H1 (cell line): ENCODE measurements around the gene CXCL10. TPM values are rescaled to one million over a fixed set of nuclear protein-coding genes. Genes with fewer than 3 reads are reported as not detected.

Experiments used
- CTCF ChIA-PET: fragments of 300-600 bp; sonication (Branson Sonifier 250); formaldehyde crosslinking; loops from one replicate; lab custom pipeline; 2021; ENCODE audit not compliant: partially characterized antibody; lab: Charles Lee
- POLR2A ChIA-PET: fragments of 300-600 bp; sonication (Branson Sonifier 250); formaldehyde crosslinking; loops from one replicate; lab custom pipeline; 2021; ENCODE audit warnings: inconsistent platforms; ENCODE audit not compliant: partially characterized antibody; lab: Charles Lee
- DNase-seq, 2 experiments: peaks; one replicate each; pipeline versions ENCODE4 v3.0.0 to v3.0.0-alpha.2; 2010 to 2022; ENCODE audit warnings: low spot score in 2 of 2, low read depth in 1 of 2, mixed read lengths in 1 of 2
- FAIRE-seq: peaks from 2 replicates; lab custom pipeline; 2011; peaks lifted over from hg19 to GRCh38; lab: Jason Lieb, UNC
- H2AFZ ChIP-seq: 2 replicates; pipeline ENCODE4 v1.8.1; 2012; ENCODE audit warnings: low read length, inconsistent platforms
- H2AK5ac ChIP-seq: 2 replicates; pipeline ENCODE4 v1.6.1; 2013; ENCODE audit warnings: low read depth, low read length
- H2BK120ac ChIP-seq: replicated peaks from 2 replicates; pipeline ENCODE3; 2013; ENCODE audit warnings: low read depth, low read length, inconsistent platforms
- H2BK12ac ChIP-seq: 2 replicates; pipeline ENCODE4 v1.6.1; 2013; ENCODE audit warnings: low read depth, low read length
- H2BK15ac ChIP-seq: 2 replicates; pipeline ENCODE4 v1.6.1; 2013; ENCODE audit warnings: low read length
- H2BK20ac ChIP-seq: 2 replicates; pipeline ENCODE4 v1.6.1; 2013; ENCODE audit warnings: low read length
- H2BK5ac ChIP-seq: 2 replicates; pipeline ENCODE4 v1.6.1; 2013; ENCODE audit warnings: low read depth, low read length
- H3K14ac ChIP-seq: 2 replicates; pipeline ENCODE4 v1.6.1; 2013; ENCODE audit warnings: inconsistent platforms; ENCODE audit not compliant: insufficient read length
- H3K18ac ChIP-seq: 2 replicates; pipeline ENCODE4 v1.6.1; 2013; ENCODE audit warnings: low read length; ENCODE audit errors: extremely low read depth
- H3K23ac ChIP-seq: 2 replicates; pipeline ENCODE4 v1.6.1; 2013; ENCODE audit warnings: inconsistent platforms; ENCODE audit not compliant: insufficient read length
- H3K23me2 ChIP-seq: 2 replicates; pipeline ENCODE4 v1.6.1; 2013; ENCODE audit warnings: low read depth, low read length
- H3K27ac ChIP-seq: 2 replicates; pipeline ENCODE4 v1.6.1; 2011; ENCODE audit warnings: low read depth, low read length, inconsistent platforms
- H3K27me3 ChIP-seq, 4 experiments: replicated peaks in 1 of 4; 1 replicate in 1 of 4; 2 replicates in 3 of 4; pipeline versions ENCODE4 v1.6.1 to v1.8.1; 2011 to 2013; ENCODE audit warnings: low read length in 3 of 4, mild to moderate bottlenecking in 3 of 4, inconsistent platforms in 2 of 4, mixed read lengths in 2 of 4, moderate library complexity in 1 of 4; ENCODE audit not compliant: control insufficient read depth in 3 of 4, insufficient read depth in 3 of 4; ENCODE audit errors: extremely low read depth in 1 of 4
- H3K36me3 ChIP-seq, 4 experiments: 2 replicates each; pipeline versions ENCODE4 v1.6.1 to v1.8.1; 2011 to 2013; ENCODE audit warnings: mild to moderate bottlenecking in 4 of 4, low read length in 3 of 4, moderate library complexity in 2 of 4, control low read depth in 1 of 4, inconsistent platforms in 1 of 4; ENCODE audit not compliant: insufficient read depth in 4 of 4, control insufficient read depth in 2 of 4
- H3K4ac ChIP-seq: replicated peaks from 2 replicates; pipeline ENCODE3; 2013; ENCODE audit warnings: low read length, low read depth, mixed read lengths, inconsistent platforms; ENCODE audit not compliant: insufficient read length
- H3K4me1 ChIP-seq, 4 experiments: replicated peaks in 1 of 4; 1 replicate in 1 of 4; 2 replicates in 3 of 4; pipeline versions ENCODE4 v1.6.1 to v1.8.1; 2011 to 2013; ENCODE audit warnings: low read length in 3 of 4, inconsistent platforms in 2 of 4, mixed read lengths in 1 of 4; ENCODE audit not compliant: insufficient read depth in 4 of 4, control insufficient read depth in 3 of 4
- H3K4me2 ChIP-seq, 2 experiments: 2 replicates each; pipeline versions ENCODE4 v1.6.1 to v1.8.1; 2011 to 2013; ENCODE audit warnings: low read depth in 2 of 2, low read length in 2 of 2, control low read depth in 1 of 2, inconsistent platforms in 1 of 2, mild to moderate bottlenecking in 1 of 2; ENCODE audit not compliant: insufficient read depth in 1 of 2
- H3K4me3 ChIP-seq, 4 experiments: fragments of 200-600, 300-600 bp in 1 of 4; sonication (generic), shearing (Covaris generic), sonication (Bioruptor Twin) in 1 of 4; 2 replicates each; pipeline versions ENCODE4 v1.5.1 to v1.8.1; 2011 to 2016; ENCODE audit warnings: low read length in 4 of 4, low read depth in 3 of 4, control low read depth in 2 of 4, inconsistent platforms in 2 of 4, mild to moderate bottlenecking in 2 of 4, mixed read lengths in 1 of 4, moderate library complexity in 1 of 4; ENCODE audit not compliant: insufficient read depth in 2 of 4; ENCODE audit errors: extremely low read depth in 1 of 4
- H3K56ac ChIP-seq: replicated peaks from 2 replicates; pipeline ENCODE3; 2013; ENCODE audit warnings: low read depth, mild to moderate bottlenecking, mixed read lengths, low read length, inconsistent platforms; ENCODE audit not compliant: insufficient read length
- H3K79me1 ChIP-seq: 2 replicates; pipeline ENCODE4 v1.6.1; 2013; ENCODE audit warnings: low read depth, low read length, control low read depth
- H3K79me2 ChIP-seq, 2 experiments: 2 replicates each; pipeline versions ENCODE4 v1.6.1 to v1.8.1; 2012 to 2013; ENCODE audit warnings: low read length in 2 of 2, mild to moderate bottlenecking in 2 of 2, inconsistent platforms in 1 of 2; ENCODE audit not compliant: insufficient read depth in 2 of 2, control insufficient read depth in 1 of 2
- H3K9ac ChIP-seq, 4 experiments: replicated peaks in 1 of 4; 1 replicate in 1 of 4; 2 replicates in 3 of 4; pipeline versions ENCODE4 v1.6.1 to v1.8.1; 2011 to 2013; ENCODE audit warnings: low read depth in 3 of 4, low read length in 3 of 4, control low read depth in 2 of 4, mild to moderate bottlenecking in 2 of 4, moderate library complexity in 2 of 4, inconsistent platforms in 1 of 4; ENCODE audit errors: extremely low read depth in 1 of 4
- H3K9me3 ChIP-seq, 2 experiments: 2 replicates each; pipeline versions ENCODE4 v1.6.1 to v1.8.1; 2012 to 2013; ENCODE audit warnings: mild to moderate bottlenecking in 2 of 2, moderate library complexity in 2 of 2, control low read depth in 1 of 2, inconsistent platforms in 1 of 2, low read depth in 1 of 2, low read length in 1 of 2, mixed read lengths in 1 of 2; ENCODE audit not compliant: insufficient read depth in 2 of 2
- H4K20me1 ChIP-seq, 2 experiments: replicated peaks in 1 of 2; 2 replicates each; pipeline versions ENCODE3 to v1.8.1; 2011 to 2013; ENCODE audit warnings: inconsistent platforms in 2 of 2, low read length in 2 of 2, mild to moderate bottlenecking in 1 of 2; ENCODE audit not compliant: insufficient read depth in 2 of 2, control insufficient read depth in 1 of 2
- H4K5ac ChIP-seq: 2 replicates; pipeline ENCODE4 v1.6.1; 2013; ENCODE audit warnings: low read length, low read depth, mixed read lengths, inconsistent platforms; ENCODE audit not compliant: insufficient read length
- H4K8ac ChIP-seq: 2 replicates; pipeline ENCODE4 v1.8.0; 2013; ENCODE audit warnings: mild to moderate bottlenecking, moderate library complexity, low read length, inconsistent platforms; ENCODE audit not compliant: insufficient read depth; ENCODE audit errors: extremely low read depth
- H4K91ac ChIP-seq: replicated peaks from 2 replicates; pipeline ENCODE3; 2013; ENCODE audit warnings: low read length, mixed read lengths, inconsistent platforms; ENCODE audit not compliant: insufficient read length
- CHD2 ChIP-seq: IDR thresholded peaks from 2 replicates; pipeline ENCODE4 v1.6.1; 2012; ENCODE audit warnings: low read length, improper control_type of control experiment
- CREB1 ChIP-seq: IDR thresholded peaks from 2 replicates; pipeline ENCODE4 v1.6.1; 2012; ENCODE audit warnings: inconsistent platforms
- CTBP2 ChIP-seq: IDR thresholded peaks from 2 replicates; pipeline ENCODE4 v1.7.0; 2011; ENCODE audit warnings: borderline replicate concordance, mild to moderate bottlenecking, moderate library complexity, mixed read lengths, low read length; ENCODE audit not compliant: insufficient read depth, insufficient read length
- EP300 ChIP-seq, 2 experiments: IDR thresholded peaks; 1 replicate in 1 of 2; 2 replicates in 1 of 2; pipeline ENCODE4 v1.6.1; 2011 to 2012; ENCODE audit warnings: low read depth in 2 of 2, low read length in 2 of 2, mild to moderate bottlenecking in 2 of 2, borderline replicate concordance in 1 of 2, inconsistent platforms in 1 of 2, moderate library complexity in 1 of 2
- FOSL1 ChIP-seq: IDR thresholded peaks from 2 replicates; pipeline ENCODE4 v1.6.1; 2011; ENCODE audit warnings: mild to moderate bottlenecking, low read depth, low read length, moderate library complexity; ENCODE audit not compliant: insufficient read depth
- GABPA ChIP-seq: IDR thresholded peaks from 2 replicates; pipeline ENCODE4 v1.6.1; 2011; ENCODE audit warnings: mild to moderate bottlenecking, low read length, moderate library complexity, borderline replicate concordance; ENCODE audit not compliant: insufficient read depth
- GTF2F1 ChIP-seq: IDR thresholded peaks from 2 replicates; pipeline ENCODE4 v1.6.1; 2012; ENCODE audit warnings: low read depth, low read length, improper control_type of control experiment, borderline replicate concordance
- KDM4A ChIP-seq: IDR thresholded peaks from one replicate; pipeline ENCODE4 v1.7.1; 2012; ENCODE audit warnings: low read depth, mild to moderate bottlenecking, moderate library complexity, low read length, inconsistent platforms; ENCODE audit not compliant: severe bottlenecking
- RFX5 ChIP-seq: IDR thresholded peaks from 2 replicates; pipeline ENCODE4 v1.6.1; 2011; ENCODE audit warnings: low read depth, low read length, improper control_type of control experiment, borderline replicate concordance
- SRF ChIP-seq: IDR thresholded peaks from 2 replicates; pipeline ENCODE4 v1.6.1; 2011; ENCODE audit warnings: mild to moderate bottlenecking, low read depth, low read length, moderate library complexity
- TAF1 ChIP-seq: IDR thresholded peaks from 2 replicates; pipeline ENCODE4 v1.6.1; 2011; ENCODE audit warnings: mild to moderate bottlenecking, low read depth, low read length
- YY1 ChIP-seq: IDR thresholded peaks from 2 replicates; pipeline ENCODE4 v1.6.1; 2011; ENCODE audit warnings: low read depth, mild to moderate bottlenecking, low read length
- WGBS, 2 experiments: shearing (Covaris generic) in 1 of 2; methylation state at CpG; one replicate each; pipeline versions ENCODE4 v1.1.6 to v1.1.7; 2013 to 2015; ENCODE audit warnings: low lambda C conversion rate in 2 of 2, mixed read lengths in 2 of 2, inconsistent platforms in 1 of 2, low coverage in 1 of 2, missing lambda C conversion rate in 1 of 2; ENCODE audit not compliant: insufficient replicate concordance in 2 of 2, insufficient coverage in 1 of 2, insufficient read length in 1 of 2; ENCODE audit errors: extremely low coverage in 1 of 2, missing lambda C conversion rate in 1 of 2; 5-methylcytosine and 5-hydroxymethylcytosine counted together
- polyA plus RNA-seq, 7 experiments: library from polyadenylated mRNA; depleted of rRNA in 3 of 7; stranded (reverse) in 5 of 7; unstranded in 2 of 7; fragments of >200 nt in 5 of 7; fragments of 200-250 nt in 2 of 7; gene quantifications; 1 replicate in 5 of 7; 2 replicates in 1 of 7; 4 replicates in 1 of 7; pipeline versions ENCODE4 v1.2.1 to v1.2.3, GENCODE V29; 2011 to 2013; ENCODE audit warnings: missing spikeins in 2 of 7, mixed read lengths in 2 of 7
- total RNA-seq: library from RNA; stranded (reverse); fragmentation: NEBNext Ultra II Directional; extraction: Animal tissue kit (Norgen Biotek cat#: 25700); gene quantifications from 2 replicates; pipeline ENCODE4 v1.2.1, GENCODE V29; 2021
- TF ChIP-seq, protein P1 (sequence below): IDR thresholded peaks from 2 replicates; pipeline ENCODE4 v1.6.1; 2012; ENCODE audit warnings: inconsistent platforms

The CXCL10 gene
- total and polyA plus RNA-seq, 2 of the 8 experiments (the other 6 are each of a cell fraction or from before 2014, with no cell fraction given), result not detected

DNA sequence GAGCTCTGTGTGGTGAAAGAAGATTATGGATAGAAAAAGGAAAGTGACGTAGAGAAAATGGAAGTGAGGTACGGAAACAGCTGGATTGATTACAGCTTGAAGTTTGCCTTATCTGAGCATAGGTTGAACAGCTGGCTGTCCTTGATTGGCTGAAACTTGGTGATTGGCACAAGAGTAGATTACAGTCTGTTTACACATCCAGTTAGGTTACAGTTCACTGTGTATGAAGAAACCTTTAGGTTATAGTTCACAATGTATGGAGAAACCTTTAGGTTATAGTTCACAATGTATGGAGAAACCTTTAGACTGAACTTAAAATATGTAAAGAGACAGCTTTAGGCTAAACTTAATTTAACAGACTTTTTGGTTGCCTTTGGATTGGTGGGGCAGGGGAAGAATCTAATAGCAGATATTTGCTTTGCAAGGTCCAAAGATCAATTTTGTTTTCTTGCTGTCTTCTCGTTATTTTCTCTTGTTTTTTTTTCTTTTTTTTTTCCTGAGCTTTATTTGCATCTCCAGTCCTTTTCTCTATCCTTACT lies 35.7 kb upstream of the CXCL10 start:
- POLR2A ChIA-PET, result no interaction called here
- TF ChIP-seq CHD2 (no peak), GABPA (no peak), CTBP2 (no peak), YY1 (no peak), RFX5 (no peak), CREB1 (no peak), KDM4A (no peak), GTF2F1 (no peak), TAF1 (no peak), SRF (no peak), EP300 (IDR thresholded peaks at IDR 0.05; ENCODE audit: borderline replicate concordance in 1 of 2, low read depth in 2 of 2, low read length in 2 of 2) (no peak), FOSL1 (no peak)
- TF ChIP-seq, protein P1, sequence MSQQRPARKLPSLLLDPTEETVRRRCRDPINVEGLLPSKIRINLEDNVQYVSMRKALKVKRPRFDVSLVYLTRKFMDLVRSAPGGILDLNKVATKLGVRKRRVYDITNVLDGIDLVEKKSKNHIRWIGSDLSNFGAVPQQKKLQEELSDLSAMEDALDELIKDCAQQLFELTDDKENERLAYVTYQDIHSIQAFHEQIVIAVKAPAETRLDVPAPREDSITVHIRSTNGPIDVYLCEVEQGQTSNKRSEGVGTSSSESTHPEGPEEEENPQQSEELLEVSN, result no peak

More for the DNA sequence above, 35.7 kb upstream of the CXCL10 start:
- peak; percentile 71 for FAIRE-seq
- Histone ChIP-seq H3K4me1 (peaks cover 0 to 11% (median 7%) of the 10 kb centered on the region in 4 experiments; a peak in 3 of 7 replicates), H3K9me3 (no peaks in the 10 kb centered on the region), H3K56ac (no peak overlapping the region), H4K20me1 (no peaks in the 10 kb centered on the region), H2BK120ac (no peak overlapping the region), H3K4me2 (no peak overlapping the region), H3K9ac (no peak overlapping the region), H4K91ac (no peak overlapping the region), H3K14ac (no peak overlapping the region), H4K5ac (no peak overlapping the region), H3K23me2 (no peaks in the 10 kb centered on the region), H3K27ac (no peak overlapping the region), H3K4ac (no peak overlapping the region), H2AFZ (no peak overlapping the region), H3K79me1 (no peaks in the 10 kb centered on the region), H3K27me3 (peaks cover 0 to 2% (median 0%) of the 10 kb centered on the region in 4 experiments; a peak in 1 of 7 replicates), H3K36me3 (no peaks in the 10 kb centered on the region), H2BK20ac (no peak overlapping the region), H2BK15ac (no peak overlapping the region), H3K23ac (no peak overlapping the region), H2AK5ac (no peak overlapping the region), H2BK5ac (no peak overlapping the region), H3K4me3 (no peak overlapping the region), H2BK12ac (no peak overlapping the region), H3K79me2 (no peaks in the 10 kb centered on the region), H4K8ac (no peak overlapping the region), H3K18ac (no peak overlapping the region)
- CTCF ChIA-PET, result interaction anchor here (0.7 to 2.2 kb wide), 4 partner anchors 8 to 63 kb away, joined by 3 to 16 read pairs (median 7); no protein-coding TSS in a partner anchor
- WGBS, 2 experiments, result 85 to 100% methylated on average over 1 to 3 of the region's 3 CpGs
- DNase-seq, result no peak
